HG02970 (cell line): ENCODE results near the gene TBC1D16.
"Not testable (repeated sequence)": the region's sequence is repeated elsewhere in the genome, so short reads cannot be mapped to it uniquely, and the experiment has no call there.

Experiments used
- ATAC-seq: cut with Tn5 transposase; IDR thresholded peaks from one replicate; pipeline ENCODE4 v1.9.1; 2021; ENCODE audit warnings: mild to moderate bottlenecking, moderate library complexity, moderate number of reproducible peaks; ENCODE audit not compliant: unreplicated experiment, low FRiP score

Gene TBC1D16

GRCh38 chr17:79977708-79978547 is 57.7 kb downstream of the TBC1D16 start:
- no peak for ATAC-seq

GRCh38 chr17:79977161-79977631 is 58.5 kb downstream of the TBC1D16 start:
- ATAC-seq: no peak

DNA sequence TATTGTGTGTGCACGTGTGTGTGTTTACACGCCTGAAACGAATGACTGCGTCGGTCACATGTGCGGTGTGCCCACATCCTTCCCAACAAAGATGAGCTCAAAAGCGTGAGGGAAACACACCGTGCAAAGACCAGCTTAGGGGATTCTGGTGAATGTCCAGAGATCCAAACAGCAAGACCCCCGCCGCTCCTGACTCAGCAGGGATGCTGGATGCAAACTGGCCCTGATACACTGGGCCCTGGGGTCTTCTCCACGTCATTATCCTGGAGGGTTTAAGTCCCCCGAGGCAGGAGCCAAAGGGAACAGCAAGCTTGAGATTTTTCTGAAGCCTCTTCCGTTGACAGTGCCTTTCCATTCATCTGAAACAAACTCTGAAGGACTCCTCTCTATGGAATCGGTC is 59.2 kb downstream of the TBC1D16 start:
- ATAC-seq: no peak

DNA sequence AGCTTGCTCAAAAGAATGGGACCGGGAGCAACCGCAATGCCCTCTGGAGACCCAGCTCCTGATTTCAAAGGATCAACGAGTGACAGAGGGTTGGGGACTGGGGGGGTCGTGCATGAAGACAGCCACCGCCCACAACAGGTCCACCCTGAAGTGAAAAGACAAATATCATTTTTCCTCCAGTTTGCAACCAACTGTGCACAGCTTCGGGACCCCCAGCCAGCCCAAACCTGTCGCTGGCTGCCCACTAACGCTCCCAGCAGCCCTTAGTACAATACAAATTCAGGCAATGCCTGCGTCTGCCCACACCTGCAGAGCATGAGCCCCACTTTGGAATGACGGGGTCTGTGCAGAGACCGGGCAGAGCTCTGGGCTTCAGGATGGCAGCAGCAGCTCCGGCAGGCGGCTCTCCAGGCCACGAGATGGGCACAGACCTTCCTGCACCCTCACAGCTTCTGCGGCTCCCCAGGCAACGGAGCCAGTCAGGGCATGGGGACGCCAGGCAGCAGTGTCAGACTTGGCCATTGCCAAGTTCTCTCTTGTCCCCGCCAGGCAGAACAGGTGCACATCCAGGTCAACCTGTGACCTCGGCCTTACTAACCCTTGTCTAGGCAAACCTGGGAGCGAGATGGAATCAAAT is 60.1 kb downstream of the TBC1D16 start:
- ATAC-seq: no peak

- no peak for ATAC-seq
Observed at GRCh38 chr17:79974566-79975497, 60.8 kb downstream of the TBC1D16 start.

GRCh38 chr17:79971651-79972050 is 64.0 kb downstream of the TBC1D16 start:
- no peak for ATAC-seq

DNA sequence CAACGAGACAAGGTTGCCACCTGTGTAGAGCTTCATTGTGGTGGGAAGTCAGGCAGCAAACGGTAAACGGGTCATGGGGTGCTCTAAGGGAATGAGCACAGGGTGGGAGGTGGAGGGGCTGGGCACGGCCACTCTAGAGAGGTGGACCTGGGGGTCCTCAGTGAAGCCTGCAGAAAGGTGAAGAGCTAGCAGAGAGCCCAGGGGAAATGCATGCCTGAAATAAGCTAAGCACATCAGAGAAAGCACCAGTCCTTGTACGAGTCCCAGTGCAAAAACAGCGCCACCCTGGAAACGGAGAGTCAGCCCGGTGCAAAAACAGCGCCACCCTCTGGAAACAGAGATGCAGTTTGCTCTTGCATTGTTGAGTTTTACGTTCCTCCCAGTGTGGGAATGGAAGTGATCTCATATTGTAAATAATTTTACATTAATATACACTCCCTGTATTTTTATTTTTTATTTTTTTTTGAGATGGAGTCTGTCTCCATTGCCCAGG is 65.0 kb downstream of the TBC1D16 start:
- no peak for ATAC-seq

DNA sequence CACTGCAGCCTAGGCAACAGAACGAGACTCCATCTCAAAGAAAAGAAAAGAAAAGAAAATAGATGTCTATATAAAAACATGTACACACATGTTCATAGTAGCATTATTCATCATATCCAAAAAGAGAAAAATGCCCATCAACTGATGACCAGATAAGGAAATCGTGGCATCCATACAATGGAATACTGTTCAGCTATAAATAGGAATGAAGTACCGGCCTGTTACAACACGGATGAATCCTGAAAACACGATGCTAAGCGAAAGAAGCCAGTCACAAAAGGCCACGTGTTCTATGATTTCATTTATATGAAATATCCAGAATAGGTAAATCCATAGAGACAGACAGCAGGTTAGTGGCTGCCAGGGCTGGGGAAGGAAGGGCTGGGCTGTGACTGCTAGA is 65.8 kb downstream of the TBC1D16 start:
- no peak for ATAC-seq

GRCh38 chr17:79968116-79968515 is 67.6 kb downstream of the TBC1D16 start:
- ATAC-seq: no peak

- ATAC-seq: no peak
Observed at GRCh38 chr17:79966681-79967080, 69.0 kb downstream of the TBC1D16 start.

DNA sequence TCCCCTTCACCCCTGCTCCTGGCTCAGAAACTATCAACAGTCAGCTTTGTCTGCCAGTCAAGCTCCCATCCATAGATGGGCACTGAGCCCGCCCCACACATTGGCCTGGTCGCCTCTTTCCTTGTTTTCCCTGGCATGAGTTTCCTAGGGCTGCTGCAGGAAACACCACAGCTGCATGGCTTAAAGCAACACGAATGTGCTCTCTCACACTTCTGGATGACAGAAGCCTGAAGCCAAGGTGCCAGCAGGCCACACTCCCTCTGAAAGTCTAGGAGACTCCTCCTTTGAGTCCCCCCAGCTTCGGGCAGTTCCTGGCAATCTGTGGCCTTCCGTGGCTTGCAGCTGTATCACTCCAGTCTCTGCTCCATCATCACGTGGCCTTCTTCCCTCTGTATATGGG is 69.9 kb downstream of the TBC1D16 start:
- ATAC-seq: no peak

DNA sequence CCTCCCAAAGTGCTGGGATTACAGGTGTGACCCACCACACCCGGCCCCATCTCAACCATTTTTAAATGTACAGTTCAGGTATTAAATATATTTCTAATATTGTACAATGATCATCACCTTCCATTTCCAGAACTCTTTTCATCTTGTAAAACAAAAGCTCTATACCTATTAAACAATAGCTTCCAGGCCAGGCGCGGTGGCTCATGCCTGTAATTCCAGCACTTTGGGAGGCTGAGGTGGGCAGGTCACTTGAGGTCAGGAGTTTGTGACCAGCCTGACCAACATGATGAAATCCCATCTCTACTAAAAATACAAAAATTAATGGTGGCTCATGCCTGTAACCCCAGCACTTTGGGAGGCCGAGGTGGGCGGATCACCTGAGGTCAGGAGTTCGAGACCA is 73.2 kb downstream of the TBC1D16 start:
- not testable (repeated sequence) for ATAC-seq

- ATAC-seq: not testable (repeated sequence)
Observed at GRCh38 chr17:79961567-79961966, 74.1 kb downstream of the TBC1D16 start.

DNA sequence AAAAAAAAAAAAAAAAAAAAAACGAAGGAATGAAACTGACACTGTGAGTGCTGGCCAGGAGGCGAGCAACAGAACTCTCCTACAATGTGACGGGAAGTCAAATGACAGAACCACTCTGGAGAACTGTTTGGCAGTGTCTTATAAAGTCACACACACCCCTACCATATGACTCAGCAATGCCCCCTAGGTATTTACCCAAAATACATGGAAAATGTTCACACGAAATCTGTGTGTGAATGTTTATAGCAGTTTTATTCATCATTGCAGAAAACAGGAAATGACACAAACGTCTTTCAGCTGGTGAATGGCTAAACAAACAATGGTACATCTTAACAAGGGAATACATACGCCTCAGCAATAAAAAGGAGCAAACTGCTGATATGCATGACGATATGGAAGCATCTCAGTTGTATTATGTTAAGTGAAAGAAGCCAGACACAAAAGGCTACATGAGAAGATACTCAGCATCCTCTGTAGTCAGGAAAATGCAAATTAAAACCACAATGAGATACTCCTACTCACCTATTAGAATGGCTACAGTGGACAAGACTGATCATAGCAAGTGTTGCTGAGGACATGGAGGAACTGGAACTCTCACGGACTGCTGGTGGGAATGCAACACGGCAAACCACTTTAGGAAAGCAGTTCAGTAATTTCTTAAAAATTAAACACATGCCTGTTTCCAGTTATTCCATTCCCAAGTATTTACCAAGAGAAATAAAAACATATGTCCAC is 74.7 kb downstream of the TBC1D16 start:
- no peak for ATAC-seq

DNA sequence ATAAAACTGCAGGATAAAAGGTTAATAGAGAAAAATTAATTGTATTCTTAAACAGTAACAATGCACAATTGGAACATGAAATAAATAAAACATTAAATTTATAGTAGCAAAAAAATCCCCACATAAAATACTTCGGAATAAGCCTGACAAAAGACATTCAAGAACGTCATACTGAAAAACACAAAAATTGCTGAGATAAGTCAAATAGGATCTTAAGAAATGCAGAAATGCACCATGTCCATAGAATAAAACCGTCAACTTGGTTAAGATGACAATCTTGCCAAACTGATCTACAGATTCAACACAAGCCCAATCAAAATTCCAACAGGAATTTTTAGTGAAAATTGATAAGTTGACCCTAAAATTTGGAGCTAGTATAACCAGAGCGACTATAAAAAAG is 76.6 kb downstream of the TBC1D16 start:
- ATAC-seq: no peak

DNA sequence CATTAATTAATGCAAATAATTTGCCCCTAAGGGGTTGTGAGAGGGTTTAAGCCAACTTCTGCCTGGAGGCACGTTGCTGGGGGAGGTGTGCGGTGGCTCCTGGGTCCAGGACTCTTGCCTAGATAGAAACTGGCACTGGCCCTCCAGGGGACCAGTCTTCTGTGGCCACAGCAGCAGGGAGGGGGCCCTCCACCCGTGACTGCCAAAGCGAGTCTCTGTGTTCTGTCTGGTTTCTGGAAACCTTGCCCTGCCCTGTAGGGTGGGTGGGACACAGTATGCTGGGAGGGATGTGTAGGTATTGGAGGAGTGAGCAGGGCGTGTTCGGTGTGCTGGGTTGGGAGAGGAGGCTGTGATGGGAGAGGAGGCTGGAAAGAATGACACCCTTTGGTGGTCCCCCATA is 78.8 kb downstream of the TBC1D16 start:
- ATAC-seq: no peak

GRCh38 chr17:79956441-79956735 is 79.3 kb downstream of the TBC1D16 start:
- not testable (repeated sequence) for ATAC-seq

DNA sequence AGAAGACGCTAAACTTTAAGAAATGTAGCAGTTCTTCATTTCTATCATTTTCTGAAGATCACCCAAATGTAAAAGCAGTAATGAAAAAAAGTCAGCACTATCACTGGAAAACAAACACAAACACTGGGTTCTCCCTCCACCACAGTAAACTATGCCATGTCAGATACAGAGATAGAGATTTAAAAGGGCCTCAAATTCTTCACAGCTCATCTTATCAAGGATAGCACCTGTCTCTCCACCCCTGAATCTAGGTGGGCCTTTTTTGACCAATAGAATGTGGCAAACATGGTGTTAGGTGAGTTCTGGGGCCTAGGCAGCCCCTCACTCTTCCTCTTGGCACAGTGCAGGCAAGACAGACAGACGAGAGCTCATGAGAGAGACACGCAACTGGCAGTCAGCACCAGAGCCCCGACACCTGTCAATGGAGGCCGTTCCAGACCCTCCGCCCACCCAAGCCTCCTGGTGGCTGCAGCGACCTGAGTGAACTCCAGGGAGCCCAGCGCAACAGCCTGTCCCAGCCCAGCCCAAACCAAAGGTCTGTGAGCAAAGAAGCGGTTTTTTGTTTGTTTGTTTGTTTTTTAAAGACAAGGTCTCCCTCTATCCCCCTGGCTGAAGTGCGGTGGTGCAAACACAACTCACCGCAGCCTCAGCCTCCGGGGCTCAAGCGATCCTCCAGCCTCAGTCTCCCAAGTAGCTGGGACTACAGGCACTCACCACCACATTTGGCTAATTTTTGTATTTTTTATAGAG is 79.8 kb downstream of the TBC1D16 start:
- no peak for ATAC-seq

DNA sequence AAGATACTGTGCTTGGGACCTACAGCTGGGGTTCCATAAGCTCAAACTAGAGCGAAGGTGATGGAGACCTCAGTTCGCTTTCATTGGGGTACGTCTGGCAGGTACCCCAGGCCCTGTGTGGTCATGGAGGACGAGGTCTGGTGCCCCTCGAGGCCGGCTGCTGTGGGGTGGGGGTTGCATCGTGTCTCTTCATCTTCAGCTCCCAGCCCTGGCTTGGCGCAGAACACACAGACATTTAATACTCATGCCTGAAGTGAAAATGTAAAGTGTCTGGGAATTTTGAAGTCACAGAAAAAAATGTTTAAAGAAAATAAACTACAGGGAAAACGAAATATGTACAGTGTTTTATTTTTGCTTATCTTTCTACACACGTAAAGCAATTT is 80.5 kb downstream of the TBC1D16 start:
- no peak for ATAC-seq
